K562 (cell line): Measurements from ENCODE around the gene RSPH10B. TPM values are rescaled to one million over a fixed set of nuclear protein-coding genes. Genes with fewer than 3 reads are reported as not detected.

Experiments used
- CHCHD3 ChIP-seq: fragments of 250-450 bp; sonication (Bioruptor Pico); IDR thresholded peaks from 2 replicates; pipeline ENCODE4 v2.1.2; 2022; ENCODE audit warnings: mild to moderate bottlenecking
- ETV1 ChIP-seq: fragments of 450-650 bp; conservative IDR thresholded peaks from 2 replicates; pipeline ENCODE4 v1.6.1; 2016; ENCODE audit warnings: missing genetic modification characterization, control low read depth, low read depth, missing compliant biosample characterization
- POU5F1 ChIP-seq: fragments of 150-350 bp; IDR thresholded peaks from 2 replicates; pipeline ENCODE4 v1.6.1; 2014; ENCODE audit warnings: borderline replicate concordance, low read length, low read depth, mild to moderate bottlenecking; ENCODE audit not compliant: partially characterized antibody
- PTRF ChIP-seq: fragments of 450-650 bp; IDR thresholded peaks from 2 replicates; pipeline ENCODE4 v1.6.1; 2016; ENCODE audit warnings: mild to moderate bottlenecking, missing genetic modification characterization, missing compliant biosample characterization
- SIX5 ChIP-seq, 2 experiments: IDR thresholded peaks; 2 replicates each; pipeline ENCODE4 v1.6.1; 2011; ENCODE audit warnings: low read length in 2 of 2, borderline replicate concordance in 1 of 2, low read depth in 1 of 2, mild to moderate bottlenecking in 1 of 2, moderate library complexity in 1 of 2; ENCODE audit not compliant: insufficient read depth in 1 of 2
- SMAD3 ChIP-seq: fragments of 450-650 bp; formaldehyde crosslinking; conservative IDR thresholded peaks from 2 replicates; pipeline ENCODE4 v1.4.0; 2020; ENCODE audit warnings: mild to moderate bottlenecking
- SREBF2 ChIP-seq: sonication (generic); formaldehyde crosslinking; IDR thresholded peaks from 2 replicates; pipeline ENCODE4 v1.4.0; 2020; ENCODE audit warnings: mild to moderate bottlenecking, missing genetic modification reagents
- WHSC1 ChIP-seq: IDR thresholded peaks from one replicate; pipeline ENCODE4 v1.6.1; 2012; ENCODE audit warnings: low read length, control low read depth, inconsistent platforms
- ZBTB26 ChIP-seq: fragments of 450-650 bp; formaldehyde crosslinking; IDR thresholded peaks from 2 replicates; pipeline ENCODE4 v1.4.0; 2022; ENCODE audit warnings: missing genetic modification characterization
- ZFP1 ChIP-seq: fragments of 450-650 bp; formaldehyde crosslinking; IDR thresholded peaks from 2 replicates; pipeline ENCODE4 v1.4.0; 2020; ENCODE audit warnings: mild to moderate bottlenecking, mixed read lengths
- ZNF316 ChIP-seq: fragments of 450-650 bp; IDR thresholded peaks from 2 replicates; pipeline ENCODE4 v1.6.1; 2016
- ZNF354B ChIP-seq: fragments of 250-450 bp; sonication (Bioruptor Pico); IDR thresholded peaks from 2 replicates; pipeline ENCODE4 v1.4.0; 2020
- ZNF57 ChIP-seq: fragments of 450-650 bp; formaldehyde crosslinking; IDR thresholded peaks from 2 replicates; pipeline ENCODE4 v1.4.0; 2020; ENCODE audit warnings: mild to moderate bottlenecking, moderate library complexity
- ZNF77 ChIP-seq: fragments of 250-450 bp; sonication (Bioruptor Pico); IDR thresholded peaks from 2 replicates; pipeline ENCODE4 v1.5.0; 2020
- ZNF780A ChIP-seq: fragments of 250-450 bp; sonication (Bioruptor Pico); IDR thresholded peaks from 2 replicates; pipeline ENCODE4 v1.5.0; 2021; ENCODE audit warnings: mild to moderate bottlenecking
- polyA plus RNA-seq, 8 experiments: library from polyadenylated mRNA; depleted of rRNA in 4 of 8; stranded (reverse) in 5 of 8; unstranded in 3 of 8; fragments of >200 nt; fragmentation: Nextera tagmentation in 2 of 8; fragmentation: Illumina TruSeq in 1 of 8; extraction: Ambion mirVana in 2 of 8; extraction: Trizol in 1 of 8; gene quantifications; 2 replicates each; pipeline versions ENCODE4 v1.2.1 to v1.2.3, GENCODE V29; 2011 to 2014; ENCODE audit warnings: inconsistent platforms in 1 of 8, missing spikeins in 1 of 8
- total RNA-seq, 7 experiments: library from RNA; depleted of rRNA in 6 of 7; stranded (reverse); fragments of >200 nt in 6 of 7; fragmentation: Illumina TruSeq in 2 of 7; extraction: Trizol in 2 of 7; gene quantifications; 2 replicates each; pipeline versions ENCODE4 v1.2.1 to v1.2.3, GENCODE V29; 2011 to 2021; ENCODE audit warnings: low replicate concordance in 1 of 7
- TF ChIP-seq, protein P1 (sequence below): sonication (generic); formaldehyde crosslinking; IDR thresholded peaks from 2 replicates; pipeline ENCODE4 v1.9.0; 2022; ENCODE audit warnings: mild to moderate bottlenecking, missing genetic modification reagents
- TF ChIP-seq, protein P2 (sequence below): fragments of 250-450 bp; sonication (Bioruptor Pico); IDR thresholded peaks from 2 replicates; pipeline ENCODE4 v1.8.0; 2022; ENCODE audit warnings: inconsistent platforms, mild to moderate bottlenecking, moderate library complexity, borderline replicate concordance
- TF ChIP-seq, protein P3 (sequence below): fragments of 250-450 bp; sonication (Bioruptor Pico); IDR thresholded peaks from 2 replicates; pipeline ENCODE4 v1.4.0; 2020

The RSPH10B gene
- total and polyA plus RNA-seq, 9 of the 15 experiments (the other 6 are each of a cell fraction or from before 2014, with no cell fraction given) = 0.01 to 0.09 TPM; not detected in 7

DNA sequence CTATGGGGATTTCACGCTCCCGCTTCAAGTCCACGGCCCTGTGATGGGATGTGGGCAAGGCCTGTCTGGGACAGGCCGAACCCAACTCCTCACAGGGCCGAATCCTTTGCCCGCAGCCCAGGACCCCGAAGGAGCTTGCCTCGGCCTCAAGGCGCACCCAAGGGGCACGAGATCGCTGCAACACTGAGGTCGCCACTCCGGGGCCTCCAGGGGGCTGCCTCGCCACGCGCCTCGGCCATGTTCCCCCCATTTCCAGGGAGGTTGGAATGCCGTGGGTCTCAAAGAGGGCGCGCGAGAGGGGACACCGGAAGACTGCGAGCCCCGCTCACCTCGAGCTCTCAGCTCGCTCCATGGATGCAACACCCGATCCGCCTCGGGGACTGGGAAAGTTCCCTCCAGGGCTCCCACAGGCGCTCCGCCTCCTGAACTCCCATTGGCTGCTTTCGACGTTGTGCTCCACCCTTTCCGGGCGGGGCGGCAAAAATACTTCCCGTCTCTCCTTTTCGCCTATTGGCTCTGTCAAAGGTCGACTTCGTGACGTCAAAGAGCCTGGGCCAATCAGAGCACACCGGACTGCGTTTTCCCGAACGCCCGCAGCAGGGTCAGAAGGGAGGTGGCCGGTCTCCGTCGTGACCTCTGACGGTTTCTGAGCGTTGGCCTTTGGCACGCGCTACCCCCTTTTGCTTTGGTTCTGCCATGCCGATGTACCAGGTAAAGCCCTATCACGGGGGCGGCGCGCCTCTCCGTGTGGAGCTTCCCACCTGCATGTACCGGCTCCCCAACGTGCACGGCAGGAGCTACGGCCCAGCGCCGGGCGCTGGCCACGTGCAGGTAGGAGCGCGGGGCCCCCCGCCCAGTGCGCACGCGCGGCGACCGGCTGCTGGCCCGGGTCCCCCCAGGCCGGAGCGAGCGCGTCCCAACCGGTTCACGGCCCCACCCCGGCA, 38.5 kb upstream of the RSPH10B start, which contains the start of the genes AIMP2 and PMS2 (continued):
- TF ChIP-seq, protein P1, sequence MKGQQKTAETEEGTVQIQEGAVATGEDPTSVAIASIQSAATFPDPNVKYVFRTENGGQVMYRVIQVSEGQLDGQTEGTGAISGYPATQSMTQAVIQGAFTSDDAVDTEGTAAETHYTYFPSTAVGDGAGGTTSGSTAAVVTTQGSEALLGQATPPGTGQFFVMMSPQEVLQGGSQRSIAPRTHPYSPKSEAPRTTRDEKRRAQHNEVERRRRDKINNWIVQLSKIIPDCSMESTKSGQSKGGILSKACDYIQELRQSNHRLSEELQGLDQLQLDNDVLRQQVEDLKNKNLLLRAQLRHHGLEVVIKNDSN = peak; percentile 82
- no peak for TF ChIP-seq PTRF
- TF ChIP-seq SMAD3 = peak; percentile 86; the same call in 1 of the 2 replicates
- no peak for TF ChIP-seq WHSC1
- TF ChIP-seq ZNF77 (CRISPR knock-in tag) = no peak
- TF ChIP-seq SIX5 (IDR thresholded peaks at IDR 0.05; ENCODE audit: borderline replicate concordance in 1 of 2, insufficient read depth in 1 of 2, low read depth in 1 of 2, low read length in 2 of 2) = no peak
- TF ChIP-seq POU5F1 = no peak
- TF ChIP-seq SREBF2 (CRISPR knock-in tag) = no peak
- TF ChIP-seq ZNF354B (CRISPR knock-in tag) = no peak
- TF ChIP-seq ZNF316 = no peak
- TF ChIP-seq, protein P2, sequence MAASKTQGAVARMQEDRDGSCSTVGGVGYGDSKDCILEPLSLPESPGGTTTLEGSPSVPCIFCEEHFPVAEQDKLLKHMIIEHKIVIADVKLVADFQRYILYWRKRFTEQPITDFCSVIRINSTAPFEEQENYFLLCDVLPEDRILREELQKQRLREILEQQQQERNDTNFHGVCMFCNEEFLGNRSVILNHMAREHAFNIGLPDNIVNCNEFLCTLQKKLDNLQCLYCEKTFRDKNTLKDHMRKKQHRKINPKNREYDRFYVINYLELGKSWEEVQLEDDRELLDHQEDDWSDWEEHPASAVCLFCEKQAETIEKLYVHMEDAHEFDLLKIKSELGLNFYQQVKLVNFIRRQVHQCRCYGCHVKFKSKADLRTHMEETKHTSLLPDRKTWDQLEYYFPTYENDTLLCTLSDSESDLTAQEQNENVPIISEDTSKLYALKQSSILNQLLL (CRISPR knock-in tag) = no peak
- TF ChIP-seq ZFP1 (CRISPR knock-in tag) = no peak
- peak; percentile 66; the same call in 1 of the 2 replicates for TF ChIP-seq ZNF57 (CRISPR knock-in tag)
- TF ChIP-seq, protein P3, sequence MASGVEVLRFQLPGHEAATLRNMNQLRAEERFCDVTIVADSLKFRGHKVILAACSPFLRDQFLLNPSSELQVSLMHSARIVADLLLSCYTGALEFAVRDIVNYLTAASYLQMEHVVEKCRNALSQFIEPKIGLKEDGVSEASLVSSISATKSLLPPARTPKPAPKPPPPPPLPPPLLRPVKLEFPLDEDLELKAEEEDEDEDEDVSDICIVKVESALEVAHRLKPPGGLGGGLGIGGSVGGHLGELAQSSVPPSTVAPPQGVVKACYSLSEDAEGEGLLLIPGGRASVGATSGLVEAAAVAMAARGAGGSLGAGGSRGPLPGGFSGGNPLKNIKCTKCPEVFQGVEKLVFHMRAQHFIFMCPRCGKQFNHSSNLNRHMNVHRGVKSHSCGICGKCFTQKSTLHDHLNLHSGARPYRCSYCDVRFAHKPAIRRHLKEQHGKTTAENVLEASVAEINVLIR = peak; percentile 60; the same call in 1 of the 2 replicates
- 0 out of 2 replicates have a peak, but pooled peaks have one; percentile 26 for TF ChIP-seq ZBTB26
- TF ChIP-seq ZNF780A (CRISPR knock-in tag) = no peak
- TF ChIP-seq CHCHD3 (CRISPR knock-in tag) = 0 out of 2 replicates have a peak, but pooled peaks have one; percentile 11
- TF ChIP-seq ETV1 (tag) = no peak; the same call in 1 of the 2 replicates
